KG1 (cell line): ENCODE data around the gene NOS1.

Source experiments
- DNase-seq: peaks from one replicate; lab custom pipeline; 2025; lab: John Stamatoyannopoulos, UW

NOS1 gene

DNA sequence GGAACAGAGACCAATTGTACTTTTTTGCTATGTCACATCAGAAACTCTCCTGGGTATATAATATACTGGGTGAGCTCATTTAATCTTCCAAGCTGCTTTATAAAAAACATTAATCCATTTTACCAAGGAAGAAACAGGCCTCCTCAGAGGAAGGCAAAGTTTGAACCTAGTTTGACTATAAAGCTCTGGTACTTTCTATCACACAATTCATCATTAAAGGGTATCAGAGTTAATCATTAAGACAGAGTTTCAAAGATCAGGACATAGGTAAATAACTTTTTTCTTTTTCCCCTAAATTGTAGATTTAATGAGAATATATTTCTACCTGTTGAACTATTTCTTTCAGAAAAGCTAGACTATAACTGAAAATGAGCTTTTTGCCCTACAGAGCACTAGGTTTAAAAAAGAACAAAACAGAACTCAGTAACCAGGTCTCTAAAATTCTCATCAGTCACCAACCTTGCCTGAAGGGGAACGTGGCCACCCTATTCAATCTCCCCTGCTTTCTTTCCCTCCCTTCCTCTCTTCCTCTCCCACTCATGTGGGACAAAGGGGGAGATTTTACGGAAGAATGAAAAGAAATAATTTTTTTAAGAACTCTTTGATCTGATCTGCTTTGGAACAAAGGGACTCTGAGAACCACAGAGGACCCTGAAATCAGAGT is 189.8 kb downstream of the NOS1 start:
- no peak for DNase-seq

DNA sequence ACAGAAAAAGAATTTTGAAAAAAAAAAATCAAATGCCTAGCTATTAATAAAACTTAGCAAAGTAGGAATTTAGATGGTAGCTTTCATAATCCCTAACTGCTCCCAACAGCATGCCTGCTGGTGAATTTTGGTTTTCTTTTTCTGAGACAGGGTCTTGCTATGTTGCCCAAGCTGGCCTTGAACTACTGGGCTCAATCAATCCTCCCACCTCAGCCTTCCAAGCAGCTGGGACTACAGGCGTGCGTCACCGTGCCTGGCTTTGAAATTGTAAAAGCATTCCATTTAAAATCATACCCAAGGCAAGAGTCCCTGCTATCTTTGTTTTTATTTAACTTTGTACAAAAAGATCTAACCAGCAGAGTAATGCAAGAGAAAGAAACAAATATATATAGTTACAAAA is 191.9 kb downstream of the NOS1 start:
- no peak for DNase-seq

DNA sequence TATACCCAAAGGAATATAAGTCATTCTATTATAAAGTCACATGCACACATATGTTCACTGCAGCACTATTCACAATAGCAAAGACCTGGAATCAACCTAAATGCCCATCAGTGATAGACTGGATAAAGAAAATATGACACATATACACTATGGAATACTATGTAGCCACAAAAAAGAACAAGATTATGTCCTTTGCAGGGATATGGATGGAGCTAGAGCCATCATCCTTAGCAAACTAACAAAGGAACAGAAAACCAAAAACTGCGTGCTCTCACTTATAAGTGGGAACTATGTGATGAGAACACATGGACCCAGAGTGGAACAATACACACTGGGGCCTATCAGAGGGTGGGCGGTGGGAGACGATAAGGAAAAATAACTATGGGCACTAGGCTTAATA is 192.4 kb downstream of the NOS1 start:
- no peak for DNase-seq

DNA sequence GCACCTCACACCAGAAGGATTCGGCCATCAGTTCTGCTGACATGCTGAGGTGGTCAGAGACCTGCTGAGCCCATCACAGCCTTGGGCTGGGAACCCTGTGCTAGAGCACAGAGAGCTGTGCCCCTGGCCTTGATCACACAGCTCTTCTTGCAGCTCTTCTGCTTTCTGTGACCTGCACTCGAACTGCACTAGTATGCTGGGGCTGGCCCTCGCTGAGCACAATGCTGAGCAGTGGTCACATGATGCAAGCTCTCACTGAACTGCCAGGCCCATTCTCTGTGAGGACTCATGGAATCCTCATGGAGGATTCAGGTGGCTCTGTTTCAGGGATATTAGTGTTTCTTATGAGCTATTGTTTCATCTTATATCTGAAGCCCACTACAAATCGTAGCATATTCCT is 193.7 kb downstream of the NOS1 start:
- no peak for DNase-seq

DNA sequence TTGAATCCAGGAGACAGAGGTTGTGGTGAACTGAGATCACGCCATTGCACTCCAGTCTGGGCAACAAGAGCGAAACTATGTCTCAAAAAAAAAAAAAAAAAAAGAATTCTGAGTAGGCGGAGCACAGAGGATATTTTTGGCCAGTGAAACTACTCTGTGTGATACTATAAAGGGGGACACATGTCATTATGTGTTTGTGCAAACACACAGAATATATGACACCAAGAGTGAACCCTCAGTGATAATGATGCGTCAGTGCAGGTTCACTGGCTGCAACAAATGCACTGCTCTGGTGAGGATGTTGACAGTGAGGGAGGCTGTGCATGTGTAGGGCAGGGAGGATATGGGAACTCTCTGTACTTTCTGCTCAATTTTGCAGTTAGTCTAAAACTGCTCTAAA is 195.3 kb downstream of the NOS1 start:
- DNase-seq: no peak

DNA sequence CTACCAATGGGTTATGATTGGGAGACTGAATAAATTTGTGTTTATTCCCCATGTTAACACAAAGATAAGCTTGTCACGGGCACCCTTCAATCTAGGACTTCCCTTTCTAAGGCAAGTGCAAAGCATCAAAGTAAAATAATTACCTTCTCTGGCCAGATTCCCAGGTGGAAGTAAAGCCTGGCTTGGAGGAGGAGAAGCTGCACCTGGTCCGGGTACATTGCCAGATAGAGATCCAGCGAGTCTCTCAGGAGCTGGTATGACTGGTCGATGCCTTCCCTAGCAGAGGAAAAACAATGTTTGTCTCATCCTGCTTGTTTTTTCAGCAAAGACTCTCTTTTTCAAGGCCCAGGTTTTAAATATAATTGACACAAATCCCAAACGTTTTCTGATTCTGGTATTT is 196.1 kb downstream of the NOS1 start:
- DNase-seq: no peak

DNA sequence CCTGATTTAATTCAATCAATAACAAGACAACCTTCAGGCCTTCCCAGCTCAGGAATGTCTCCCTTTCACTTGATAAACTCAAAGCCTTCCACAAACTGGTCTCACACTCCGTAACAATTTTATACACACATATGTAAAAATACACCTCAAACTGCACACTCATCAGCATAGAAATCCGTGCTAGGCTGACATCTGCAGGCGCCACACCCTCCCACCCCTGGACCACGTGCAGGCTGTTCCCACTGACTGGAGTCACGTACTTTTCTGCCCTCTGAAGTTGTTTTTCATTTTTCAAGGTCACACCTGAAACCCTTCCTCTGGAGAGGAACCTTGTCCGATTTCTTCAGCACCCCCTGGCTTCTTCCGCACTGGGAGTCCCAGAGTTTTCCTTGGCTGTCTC is 198.8 kb downstream of the NOS1 start:
- DNase-seq: no peak

DNA sequence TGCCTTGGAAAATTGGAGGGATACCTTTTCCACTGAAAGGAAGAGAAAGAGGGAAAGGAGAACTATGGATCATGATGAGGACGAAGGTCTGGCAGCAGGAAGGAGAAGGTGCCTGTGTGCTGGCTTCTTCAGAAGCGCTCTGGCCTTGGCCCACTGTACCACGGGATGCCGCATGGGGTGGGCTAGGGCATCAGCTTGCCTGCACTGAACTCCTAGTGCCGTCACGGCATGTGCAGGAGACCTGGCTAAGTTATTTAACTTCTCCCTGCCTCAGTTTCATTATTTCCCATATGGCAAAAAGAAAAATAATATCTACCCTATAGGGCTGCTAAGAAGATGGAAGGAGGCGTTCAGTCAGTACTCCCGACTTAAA is 199.3 kb downstream of the NOS1 start:
- no peak for DNase-seq

DNA sequence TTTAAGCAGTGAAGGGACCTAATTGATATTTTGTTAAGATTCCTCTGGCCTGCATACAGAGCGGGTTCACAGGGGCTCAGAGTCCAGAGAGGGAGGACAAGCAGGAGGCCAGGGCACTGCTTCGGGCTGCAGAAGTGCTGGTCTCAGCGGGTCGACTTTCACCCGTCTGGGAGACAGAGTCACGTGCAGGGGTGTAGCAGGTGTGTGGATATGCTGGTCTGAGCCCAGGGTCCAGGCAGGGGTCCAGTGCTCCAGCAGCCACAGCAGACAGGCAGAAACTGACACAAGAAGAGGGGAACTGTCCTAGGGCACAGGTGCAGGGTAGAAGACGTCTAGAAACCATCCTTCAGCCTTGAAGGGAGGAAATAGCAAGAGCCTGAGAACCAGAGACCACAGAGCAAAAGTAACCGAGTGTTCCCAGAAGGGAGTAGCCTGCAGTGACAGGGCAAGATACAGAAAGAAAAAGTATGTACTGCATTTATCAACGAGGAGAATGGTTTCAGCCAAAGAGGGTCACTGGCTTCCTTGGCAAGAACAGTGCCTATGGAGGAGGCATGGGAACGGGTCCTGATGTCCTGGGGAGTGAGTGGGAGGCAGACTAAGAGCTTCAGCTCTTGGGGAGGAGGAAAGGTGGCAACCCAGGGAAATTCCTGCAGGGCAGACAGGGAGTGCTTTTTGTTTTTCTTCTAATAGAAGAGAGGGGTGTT is 199.8 kb downstream of the NOS1 start:
- DNase-seq: no peak

DNA sequence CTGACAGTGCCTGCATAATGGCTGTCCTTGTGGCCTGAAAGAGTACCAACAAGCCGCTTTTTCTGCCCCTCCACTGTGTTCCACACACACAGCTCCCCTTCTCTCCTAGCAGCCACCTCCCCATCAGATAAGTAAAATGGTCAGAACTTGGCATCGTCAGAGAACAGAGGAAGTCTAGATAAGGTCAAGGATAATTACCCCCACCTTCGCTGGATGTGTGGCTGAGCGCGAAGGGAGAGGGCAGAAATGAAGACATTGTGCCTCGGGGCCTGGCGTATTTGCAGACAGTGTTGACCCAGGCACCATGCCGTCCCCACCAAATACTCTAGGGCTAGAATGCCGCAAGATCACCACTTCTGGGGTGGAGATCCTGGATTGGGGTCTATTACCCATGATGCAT is 201.8 kb downstream of the NOS1 start:
- DNase-seq: no peak

DNA sequence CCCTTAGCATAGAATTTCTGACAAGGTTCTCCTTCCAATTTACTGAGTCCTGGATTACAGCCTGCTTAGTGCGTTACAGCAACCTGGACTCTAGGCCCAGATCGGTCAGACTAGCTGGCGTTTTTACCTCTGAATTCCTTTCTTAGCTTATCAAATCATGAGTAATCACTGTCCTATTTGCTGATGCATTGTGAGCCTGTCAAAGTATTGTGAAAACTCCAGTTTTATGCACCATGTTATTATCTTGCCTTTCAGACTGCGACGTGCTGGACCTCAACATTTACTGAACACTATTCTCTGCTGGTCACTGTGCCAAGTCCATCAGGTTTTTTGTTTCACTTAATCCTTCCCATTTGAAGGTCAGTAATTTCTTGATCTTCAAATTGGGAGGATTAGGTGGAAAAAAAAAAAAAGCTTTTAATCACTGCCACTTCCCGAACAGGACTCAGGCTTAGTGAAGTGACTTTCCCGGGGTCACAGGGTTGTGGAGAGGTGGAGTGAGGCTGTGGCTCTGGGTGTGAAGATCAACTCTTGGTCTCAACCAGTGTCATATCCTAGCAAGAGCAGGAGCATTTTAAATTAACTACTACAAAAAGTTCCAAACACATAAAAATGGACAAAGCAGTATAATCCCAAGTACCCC is 202.4 kb downstream of the NOS1 start:
- DNase-seq: no peak
